Liver (tissue), 9 donors: ENCODE data around the gene ZNF132. TPM values are rescaled to one million over a fixed set of nuclear protein-coding genes. Genes with fewer than 3 reads are reported as not detected.
A peak's percentile ranks its signal among the peaks of the same experiment; 100 is the strongest.

Experiments
- DNase-seq: peaks from one replicate; pipeline ENCODE4 v3.0.0-alpha.2; 2017; ENCODE audit warnings: low spot score
- H3K27ac ChIP-seq, 2 donors: one replicate each; pipeline ENCODE4 v1.7.0; 2013; ENCODE audit warnings: inconsistent platforms in 2 of 2, low read length in 2 of 2, control low read depth in 1 of 2, low read depth in 1 of 2, mild to moderate bottlenecking in 1 of 2
- H3K27me3 ChIP-seq, 4 donors: one replicate each; pipeline versions ENCODE4 v1.6.1 to v1.7.0; 2013; ENCODE audit warnings: low read length in 3 of 4, inconsistent platforms in 1 of 4, mild to moderate bottlenecking in 1 of 4, moderate library complexity in 1 of 4; ENCODE audit not compliant: control insufficient read depth in 4 of 4, insufficient read depth in 4 of 4
- H3K36me3 ChIP-seq, 4 donors: one replicate each; pipeline versions ENCODE4 v1.6.1 to v1.7.0; 2013; ENCODE audit warnings: low read length in 3 of 4, mild to moderate bottlenecking in 3 of 4, low read depth in 1 of 4, moderate library complexity in 1 of 4; ENCODE audit not compliant: control insufficient read depth in 4 of 4, insufficient read depth in 3 of 4
- H3K4me1 ChIP-seq, 4 donors: one replicate each; pipeline versions ENCODE4 v1.6.1 to v1.7.0; 2013; ENCODE audit warnings: low read length in 3 of 4, mild to moderate bottlenecking in 3 of 4, moderate library complexity in 1 of 4; ENCODE audit not compliant: control insufficient read depth in 4 of 4, insufficient read depth in 4 of 4
- H3K4me3 ChIP-seq, 3 donors: one replicate each; pipeline versions ENCODE4 v1.6.1 to v1.7.0; 2013; ENCODE audit warnings: low read length in 3 of 3, control low read depth in 1 of 3, low read depth in 1 of 3, mild to moderate bottlenecking in 1 of 3
- H3K9ac ChIP-seq, 2 donors: one replicate each; pipeline ENCODE4 v1.7.0; 2013; ENCODE audit warnings: low read length in 2 of 2, mild to moderate bottlenecking in 2 of 2, moderate library complexity in 2 of 2, control low read depth in 1 of 2, low read depth in 1 of 2
- H3K9me3 ChIP-seq, 4 donors: one replicate each; pipeline versions ENCODE4 v1.6.1 to v1.7.0; 2013; ENCODE audit warnings: low read length in 3 of 4; ENCODE audit not compliant: control insufficient read depth in 4 of 4
- ATF3 ChIP-seq: IDR thresholded peaks from 2 replicates; pipeline ENCODE4 v1.6.1; 2016; ENCODE audit warnings: antibody characterized with exemption
- EGR1 ChIP-seq, 2 donors: IDR thresholded peaks; 2 replicates each; pipeline ENCODE4 v1.6.1; 2016 to 2018; ENCODE audit warnings: antibody characterized with exemption in 2 of 2, low read depth in 2 of 2
- FOXA1 ChIP-seq: IDR thresholded peaks from 2 replicates; pipeline ENCODE4 v1.6.1; 2016; ENCODE audit warnings: antibody characterized with exemption
- FOXA2 ChIP-seq: IDR thresholded peaks from 2 replicates; pipeline ENCODE4 v1.6.1; 2016; ENCODE audit warnings: antibody characterized with exemption
- GABPA ChIP-seq, 2 donors: IDR thresholded peaks in 1 of 2; conservative IDR thresholded peaks in 1 of 2; 2 replicates each; pipeline ENCODE4 v1.6.1; 2016; ENCODE audit warnings: antibody characterized with exemption in 2 of 2, mild to moderate bottlenecking in 1 of 2, moderate library complexity in 1 of 2
- HNF4A ChIP-seq, 2 donors: conservative IDR thresholded peaks; 2 replicates each; pipeline ENCODE4 v1.6.1; 2016; ENCODE audit warnings: antibody characterized with exemption in 2 of 2, mild to moderate bottlenecking in 2 of 2
- HNF4G ChIP-seq: IDR thresholded peaks from 2 replicates; pipeline ENCODE4 v1.6.1; 2016; ENCODE audit warnings: antibody characterized with exemption
- JUND ChIP-seq, 2 donors: IDR thresholded peaks; 2 replicates each; pipeline ENCODE4 v1.6.1; 2016; ENCODE audit warnings: antibody characterized with exemption in 2 of 2
- NR2F2 ChIP-seq: IDR thresholded peaks from 2 replicates; pipeline ENCODE4 v1.6.1; 2016; ENCODE audit warnings: antibody characterized with exemption
- RAD21 ChIP-seq, 2 donors: IDR thresholded peaks; 2 replicates each; pipeline ENCODE4 v1.6.1; 2016; ENCODE audit warnings: antibody characterized with exemption in 2 of 2, mild to moderate bottlenecking in 2 of 2
- RXRA ChIP-seq, 2 donors: IDR thresholded peaks; 2 replicates each; pipeline ENCODE4 v1.6.1; 2017 to 2018; ENCODE audit warnings: antibody characterized with exemption in 2 of 2, mild to moderate bottlenecking in 1 of 2
- SP1 ChIP-seq: IDR thresholded peaks from 2 replicates; pipeline ENCODE4 v1.6.1; 2018; ENCODE audit warnings: antibody characterized with exemption, mild to moderate bottlenecking
- TAF1 ChIP-seq: conservative IDR thresholded peaks from 2 replicates; pipeline ENCODE4 v1.6.1; 2016; ENCODE audit warnings: antibody characterized with exemption, mild to moderate bottlenecking
- YY1 ChIP-seq: IDR thresholded peaks from 2 replicates; pipeline ENCODE4 v1.6.1; 2016; ENCODE audit warnings: antibody characterized with exemption, mild to moderate bottlenecking
- ZBTB33 ChIP-seq: IDR thresholded peaks from 2 replicates; pipeline ENCODE4 v1.6.1; 2016; ENCODE audit warnings: antibody characterized with exemption
- WGBS: extraction: QIAGEN DNeasy Blood & Tissue Kit; methylation state at CpG from one replicate; pipeline ENCODE4 v1.1.7; 2013; 5-methylcytosine and 5-hydroxymethylcytosine counted together
- polyA plus RNA-seq, 2 donors: library from polyadenylated mRNA; stranded (reverse) in 1 of 2; unstranded in 1 of 2; fragments of 200-250 nt in 1 of 2; fragments of >200 nt in 1 of 2; fragmentation: Nextera tagmentation in 1 of 2; extraction: Ambion mirVana in 1 of 2; gene quantifications; one replicate each; pipeline versions ENCODE4 v1.2.1 to v1.2.3, GENCODE V29; 2013 to 2015
- total RNA-seq, 2 donors: library from RNA; depleted of rRNA; stranded (reverse); fragments of >200 nt; gene quantifications; one replicate each; pipeline ENCODE4 v1.2.3, GENCODE V29; 2014
- TF ChIP-seq, protein P1 (sequence below): IDR thresholded peaks from 2 replicates; pipeline ENCODE4 v1.6.1; 2016; ENCODE audit warnings: antibody characterized with exemption, mild to moderate bottlenecking
- TF ChIP-seq, protein P2 (sequence below): IDR thresholded peaks from 2 replicates; pipeline ENCODE4 v1.6.1; 2016; ENCODE audit warnings: antibody characterized with exemption
- TF ChIP-seq, protein P3 (sequence below): fragments of 150-350 bp; IDR thresholded peaks from 2 replicates; pipeline ENCODE4 v1.5.1; 2017; ENCODE audit warnings: improper control_type of control experiment, low read depth, low read length; ENCODE audit not compliant: missing input control
- donor health status: healthy.
- donor health status: healthy.
- donor health status: healthy.
- donor health status: healthy.
- donor health status: healthy.

ZNF132 gene
- total and polyA plus RNA-seq, 4 donors, result 0.64 to 2.0 (median 1.0) TPM

DNA sequence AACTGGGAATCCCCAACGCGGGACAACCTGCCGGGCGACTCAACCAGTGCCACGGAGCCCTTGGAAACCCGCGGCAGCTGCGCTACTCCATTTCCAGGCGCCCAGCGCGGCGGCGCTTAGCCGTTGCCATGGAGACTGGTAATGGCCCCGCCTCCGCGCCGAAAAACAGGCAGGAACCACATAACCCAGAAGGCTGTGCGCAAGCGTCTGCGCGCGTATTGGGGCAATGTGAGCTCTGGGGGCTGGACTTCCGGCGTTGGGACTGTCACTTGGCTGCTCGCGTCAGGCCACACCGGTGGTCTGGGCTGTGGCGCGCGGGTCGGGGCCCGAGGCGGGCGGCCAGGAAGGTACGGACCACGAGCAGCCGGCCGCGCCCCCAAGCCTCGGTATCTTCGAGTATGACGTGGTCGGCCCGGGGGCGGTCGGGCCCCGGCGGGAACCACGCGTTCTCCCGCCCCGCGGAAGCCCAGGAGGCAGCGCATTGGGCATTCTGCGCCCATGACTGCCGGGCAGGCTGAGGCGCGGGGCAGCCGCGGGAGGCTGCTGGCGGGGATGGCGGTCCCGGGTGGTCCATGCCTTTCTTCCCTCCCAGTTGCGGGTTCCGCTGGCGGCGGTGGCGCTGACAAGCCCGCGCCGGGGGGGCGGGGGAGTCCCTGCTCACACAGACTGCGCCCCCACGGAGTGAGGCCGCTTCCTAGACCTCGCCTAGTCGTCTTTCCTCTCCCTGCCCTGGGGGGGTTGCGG lies 11.6 kb upstream of the ZNF132 start, which contains the start of gene ZNF324B:
ZNF324B (plus strand) TSS at position 265 of the 744 bp plus-strand sequence. CDS start 2,080 bp downstream, outside the sequence.
- Histone ChIP-seq H3K36me3 (peaks cover 3 to 17% (median 5%) of the 10 kb centered on the region in 4 donors), H3K27ac (peak within 1 kb of the TSS; percentile 43 to 55), H3K9me3 (no peaks in the 10 kb centered on the region), H3K27me3 (no peaks in the 10 kb centered on the region), H3K4me3 (peak within 1 kb of the TSS; percentile 74 to 91 (median 80)), H3K9ac (peak within 1 kb of the TSS in 1 of 2 donors; percentile 29), H3K4me1 (peaks cover 0 to 16% (median 8%) of the 10 kb centered on the region in 4 donors)
- peak; percentile 95 for DNase-seq
- TF ChIP-seq HNF4A (conservative IDR thresholded peaks at IDR 0.05), result no peak
- no peak for TF ChIP-seq NR2F2
- TF ChIP-seq FOXA1, result no peak
- peak; percentile 88 for TF ChIP-seq YY1
- TF ChIP-seq TAF1, result no peak
- peak; percentile 41 for TF ChIP-seq SP1
- TF ChIP-seq, protein P1, sequence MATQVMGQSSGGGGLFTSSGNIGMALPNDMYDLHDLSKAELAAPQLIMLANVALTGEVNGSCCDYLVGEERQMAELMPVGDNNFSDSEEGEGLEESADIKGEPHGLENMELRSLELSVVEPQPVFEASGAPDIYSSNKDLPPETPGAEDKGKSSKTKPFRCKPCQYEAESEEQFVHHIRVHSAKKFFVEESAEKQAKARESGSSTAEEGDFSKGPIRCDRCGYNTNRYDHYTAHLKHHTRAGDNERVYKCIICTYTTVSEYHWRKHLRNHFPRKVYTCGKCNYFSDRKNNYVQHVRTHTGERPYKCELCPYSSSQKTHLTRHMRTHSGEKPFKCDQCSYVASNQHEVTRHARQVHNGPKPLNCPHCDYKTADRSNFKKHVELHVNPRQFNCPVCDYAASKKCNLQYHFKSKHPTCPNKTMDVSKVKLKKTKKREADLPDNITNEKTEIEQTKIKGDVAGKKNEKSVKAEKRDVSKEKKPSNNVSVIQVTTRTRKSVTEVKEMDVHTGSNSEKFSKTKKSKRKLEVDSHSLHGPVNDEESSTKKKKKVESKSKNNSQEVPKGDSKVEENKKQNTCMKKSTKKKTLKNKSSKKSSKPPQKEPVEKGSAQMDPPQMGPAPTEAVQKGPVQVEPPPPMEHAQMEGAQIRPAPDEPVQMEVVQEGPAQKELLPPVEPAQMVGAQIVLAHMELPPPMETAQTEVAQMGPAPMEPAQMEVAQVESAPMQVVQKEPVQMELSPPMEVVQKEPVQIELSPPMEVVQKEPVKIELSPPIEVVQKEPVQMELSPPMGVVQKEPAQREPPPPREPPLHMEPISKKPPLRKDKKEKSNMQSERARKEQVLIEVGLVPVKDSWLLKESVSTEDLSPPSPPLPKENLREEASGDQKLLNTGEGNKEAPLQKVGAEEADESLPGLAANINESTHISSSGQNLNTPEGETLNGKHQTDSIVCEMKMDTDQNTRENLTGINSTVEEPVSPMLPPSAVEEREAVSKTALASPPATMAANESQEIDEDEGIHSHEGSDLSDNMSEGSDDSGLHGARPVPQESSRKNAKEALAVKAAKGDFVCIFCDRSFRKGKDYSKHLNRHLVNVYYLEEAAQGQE, result no peak
- TF ChIP-seq GABPA (IDR thresholded peaks at IDR 0.05 in 1 of 2, conservative IDR thresholded peaks at IDR 0.05 in 1 of 2), result peak; percentile 67 to 93
- peak in 1 of 2 donors; percentile 29 for TF ChIP-seq RAD21 (IDR thresholded peaks at IDR 0.05)
- TF ChIP-seq ATF3, result no peak
- under 1% methylated on average over 79 of the region's 79 CpGs for WGBS

DNA sequence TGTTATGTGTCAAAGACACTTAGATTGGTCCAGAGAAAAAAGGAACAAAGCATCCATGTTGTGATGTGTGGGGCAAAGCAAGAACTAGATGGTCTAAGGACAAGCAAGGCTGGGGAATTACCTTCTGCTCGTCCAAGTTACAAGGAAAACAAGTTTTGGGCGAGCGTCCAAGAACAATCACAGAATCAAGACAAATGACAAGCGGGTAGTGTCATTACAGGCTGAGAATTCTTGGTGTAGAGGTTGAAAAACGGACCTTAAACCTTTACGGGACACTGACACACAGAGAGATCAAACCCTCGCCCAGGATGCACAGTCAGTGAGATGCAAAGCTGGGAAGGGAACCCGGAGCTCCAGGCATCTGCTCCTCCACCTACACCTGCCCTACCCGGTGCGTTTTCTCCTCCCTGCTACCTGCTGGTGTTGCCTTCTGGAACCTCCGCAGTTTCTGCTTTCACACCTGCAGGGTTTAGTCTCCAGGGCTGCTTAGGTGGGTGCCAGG lies 11.0 kb upstream of the ZNF132 start:
- H3K4me3 ChIP-seq, result peak overlapping the region; percentile 9 to 91 (median 80)
- TF ChIP-seq JUND (IDR thresholded peaks at IDR 0.05), result no peak
- no peak for TF ChIP-seq HNF4G
- no peak for TF ChIP-seq ZBTB33
- no peak for TF ChIP-seq YY1
- TF ChIP-seq SP1, result no peak
- no peak for TF ChIP-seq TAF1
- TF ChIP-seq FOXA2, result no peak
- TF ChIP-seq ATF3, result no peak
- no peak for TF ChIP-seq FOXA1
- TF ChIP-seq RXRA (IDR thresholded peaks at IDR 0.05), result no peak
- TF ChIP-seq, protein P2, sequence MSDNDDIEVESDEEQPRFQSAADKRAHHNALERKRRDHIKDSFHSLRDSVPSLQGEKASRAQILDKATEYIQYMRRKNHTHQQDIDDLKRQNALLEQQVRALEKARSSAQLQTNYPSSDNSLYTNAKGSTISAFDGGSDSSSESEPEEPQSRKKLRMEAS, result no peak
- TF ChIP-seq, protein P3, sequence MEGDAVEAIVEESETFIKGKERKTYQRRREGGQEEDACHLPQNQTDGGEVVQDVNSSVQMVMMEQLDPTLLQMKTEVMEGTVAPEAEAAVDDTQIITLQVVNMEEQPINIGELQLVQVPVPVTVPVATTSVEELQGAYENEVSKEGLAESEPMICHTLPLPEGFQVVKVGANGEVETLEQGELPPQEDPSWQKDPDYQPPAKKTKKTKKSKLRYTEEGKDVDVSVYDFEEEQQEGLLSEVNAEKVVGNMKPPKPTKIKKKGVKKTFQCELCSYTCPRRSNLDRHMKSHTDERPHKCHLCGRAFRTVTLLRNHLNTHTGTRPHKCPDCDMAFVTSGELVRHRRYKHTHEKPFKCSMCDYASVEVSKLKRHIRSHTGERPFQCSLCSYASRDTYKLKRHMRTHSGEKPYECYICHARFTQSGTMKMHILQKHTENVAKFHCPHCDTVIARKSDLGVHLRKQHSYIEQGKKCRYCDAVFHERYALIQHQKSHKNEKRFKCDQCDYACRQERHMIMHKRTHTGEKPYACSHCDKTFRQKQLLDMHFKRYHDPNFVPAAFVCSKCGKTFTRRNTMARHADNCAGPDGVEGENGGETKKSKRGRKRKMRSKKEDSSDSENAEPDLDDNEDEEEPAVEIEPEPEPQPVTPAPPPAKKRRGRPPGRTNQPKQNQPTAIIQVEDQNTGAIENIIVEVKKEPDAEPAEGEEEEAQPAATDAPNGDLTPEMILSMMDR, result no peak
- TF ChIP-seq, protein P1, result no peak
- no peak for TF ChIP-seq NR2F2
- TF ChIP-seq EGR1 (IDR thresholded peaks at IDR 0.05; ENCODE audit: low read depth in 2 of 2), result no peak
- H3K27ac ChIP-seq, result no peak overlapping the region
- DNase-seq, result no peak
- H3K9ac ChIP-seq, result no peak overlapping the region
- peaks cover 0 to 2% (median 0%) of the 10 kb centered on the region in 4 donors for H3K9me3 ChIP-seq
- peaks cover 0 to 16% (median 8%) of the 10 kb centered on the region in 4 donors for H3K4me1 ChIP-seq
- no peaks in the 10 kb centered on the region for H3K27me3 ChIP-seq
- WGBS, result 5% methylated on average over 11 of the region's 11 CpGs
- H3K36me3 ChIP-seq, result peaks cover 0 to 12% (median 4%) of the 10 kb centered on the region in 4 donors
